Lower lobe of right lung (tissue), 2 donors: ENCODE results near the gene TENM4. TPM values are rescaled to one million over a fixed set of nuclear protein-coding genes. Genes with fewer than 3 reads are reported as not detected.

ENCODE experiments used
- ATAC-seq, 2 donors: fragments of 200-7000 bp; cut with Tn5 transposase; one replicate each; pipeline ENCODE4 v1.9.1; 2020 to 2022; ENCODE audit warnings: mild to moderate bottlenecking in 2 of 2, moderate library complexity in 2 of 2
- DNase-seq: peaks from one replicate; pipeline ENCODE4 v3.0.0-alpha.2; 2020
- H3K27ac ChIP-seq: fragments of 200-600 bp; one replicate; pipeline ENCODE4 v1.8.0; 2022
- H3K27me3 ChIP-seq: fragments of 200-600 bp; one replicate; pipeline ENCODE4 v1.8.0; 2022; ENCODE audit warnings: low read depth
- H3K36me3 ChIP-seq: fragments of 200-600 bp; one replicate; pipeline ENCODE4 v1.8.0; 2022; ENCODE audit warnings: mild to moderate bottlenecking
- H3K4me1 ChIP-seq: fragments of 200-600 bp; one replicate; pipeline ENCODE4 v1.8.0; 2022
- H3K4me3 ChIP-seq: fragments of 200-600 bp; one replicate; pipeline ENCODE4 v1.8.0; 2022; ENCODE audit warnings: mild to moderate bottlenecking
- H3K9me3 ChIP-seq: fragments of 200-600 bp; one replicate; pipeline ENCODE4 v1.8.0; 2022
- intact Hi-C: fragments of 100-400 bp; cut with DNase I; formaldehyde crosslinking; loops from one replicate; pipeline ENCODE4 v1.11.0; 2022
- total RNA-seq: library from RNA; stranded (reverse); fragmentation: NEBNext Ultra II Directional; extraction: Animal tissue kit (Norgen Biotek cat#: 25700); gene quantifications from one replicate; pipeline ENCODE4 v1.2.1, GENCODE V29; 2021
- TF ChIP-seq, protein P1 (sequence below): fragments of 200-600 bp; IDR thresholded peaks from one replicate; pipeline ENCODE4 v1.8.0; 2022; ENCODE audit warnings: antibody characterized with exemption, mild to moderate bottlenecking
- donor health status: DM: no; HTN: yes; CAD: no; lungs with severe emphysema.

The TENM4 gene
- total RNA-seq, 1 donor from 2014 or later = 1.1 TPM

DNA sequence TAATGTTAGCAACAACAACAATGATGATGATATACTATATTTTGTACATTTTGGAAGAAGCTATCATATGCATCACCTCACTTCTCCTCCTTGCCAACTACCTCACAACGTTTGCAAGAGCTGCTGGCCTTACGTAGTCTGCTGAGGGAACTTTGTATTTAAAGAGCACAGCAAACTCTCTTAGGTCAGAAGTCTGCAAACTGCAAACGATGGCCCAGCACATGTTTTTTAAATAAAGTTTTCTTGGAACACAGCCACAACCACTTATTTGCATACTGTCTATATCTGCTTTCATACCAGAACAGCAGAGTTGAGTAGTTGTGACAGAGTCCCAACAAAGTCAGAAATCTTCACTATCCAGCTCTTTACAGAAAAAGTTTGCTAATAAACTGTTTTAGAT is 261.7 kb downstream of the TENM4 start:
- ATAC-seq = no peak
- no peak overlapping the region for H3K27ac ChIP-seq
- H3K9me3 ChIP-seq = no peaks in the 10 kb centered on the region
- H3K4me3 ChIP-seq = no peak overlapping the region
- no peaks in the 10 kb centered on the region for H3K4me1 ChIP-seq
- DNase-seq = no peak
- TF ChIP-seq, protein P1, sequence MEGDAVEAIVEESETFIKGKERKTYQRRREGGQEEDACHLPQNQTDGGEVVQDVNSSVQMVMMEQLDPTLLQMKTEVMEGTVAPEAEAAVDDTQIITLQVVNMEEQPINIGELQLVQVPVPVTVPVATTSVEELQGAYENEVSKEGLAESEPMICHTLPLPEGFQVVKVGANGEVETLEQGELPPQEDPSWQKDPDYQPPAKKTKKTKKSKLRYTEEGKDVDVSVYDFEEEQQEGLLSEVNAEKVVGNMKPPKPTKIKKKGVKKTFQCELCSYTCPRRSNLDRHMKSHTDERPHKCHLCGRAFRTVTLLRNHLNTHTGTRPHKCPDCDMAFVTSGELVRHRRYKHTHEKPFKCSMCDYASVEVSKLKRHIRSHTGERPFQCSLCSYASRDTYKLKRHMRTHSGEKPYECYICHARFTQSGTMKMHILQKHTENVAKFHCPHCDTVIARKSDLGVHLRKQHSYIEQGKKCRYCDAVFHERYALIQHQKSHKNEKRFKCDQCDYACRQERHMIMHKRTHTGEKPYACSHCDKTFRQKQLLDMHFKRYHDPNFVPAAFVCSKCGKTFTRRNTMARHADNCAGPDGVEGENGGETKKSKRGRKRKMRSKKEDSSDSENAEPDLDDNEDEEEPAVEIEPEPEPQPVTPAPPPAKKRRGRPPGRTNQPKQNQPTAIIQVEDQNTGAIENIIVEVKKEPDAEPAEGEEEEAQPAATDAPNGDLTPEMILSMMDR = no peak
- intact Hi-C loops = no loop called here
- H3K36me3 ChIP-seq = no peaks in the 10 kb centered on the region
- no peaks in the 10 kb centered on the region for H3K27me3 ChIP-seq

DNA sequence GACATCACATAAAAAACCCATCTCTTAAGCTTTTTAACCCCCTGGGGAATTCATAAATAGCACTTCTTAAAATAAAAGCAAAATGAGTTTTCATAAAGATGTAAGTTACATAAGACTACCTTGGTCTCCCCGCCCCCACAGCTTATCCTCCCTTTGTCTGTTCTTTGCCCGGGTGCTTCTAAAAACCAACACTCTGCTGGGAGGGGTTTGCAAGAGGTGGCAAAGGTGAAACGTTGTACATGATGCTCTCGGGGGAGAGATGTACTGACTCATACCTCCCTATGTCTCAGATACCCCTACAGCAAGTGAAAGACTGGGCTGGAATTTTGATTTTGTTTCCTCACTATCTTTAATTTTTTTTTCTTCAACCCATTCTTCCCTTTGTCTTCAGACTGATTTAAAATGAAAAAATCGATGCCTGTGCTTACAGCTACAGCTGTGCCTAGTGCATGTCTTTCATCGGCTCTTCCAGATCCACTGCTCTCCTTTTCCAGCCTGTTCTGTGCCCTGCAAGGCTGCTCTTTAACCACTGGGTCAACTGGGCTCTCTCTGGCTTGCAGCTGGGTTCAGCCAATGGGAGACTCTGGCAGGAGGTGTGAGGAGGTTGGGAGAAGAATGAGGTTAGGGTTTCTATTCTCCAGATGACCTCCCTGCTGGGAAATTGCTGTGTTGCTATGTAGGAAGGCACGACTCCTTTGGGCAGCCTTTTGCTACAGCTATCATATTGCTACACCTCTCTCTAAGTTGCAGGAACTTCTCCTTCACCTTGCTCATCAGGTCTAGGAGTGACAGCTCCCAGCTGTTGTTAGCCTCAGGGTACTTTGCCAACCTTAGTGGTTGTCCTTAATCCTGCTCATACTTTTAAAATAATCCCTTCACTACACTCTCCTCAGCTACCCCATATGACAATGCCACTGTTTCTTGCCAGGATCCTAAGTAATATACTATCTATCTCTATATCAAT is 266.5 kb downstream of the TENM4 start:
- H3K4me1 ChIP-seq = no peaks in the 10 kb centered on the region
- DNase-seq (no peak), ATAC-seq (no peak)
- no peak overlapping the region for H3K27ac ChIP-seq
- no peak overlapping the region for H3K4me3 ChIP-seq
- TF ChIP-seq, protein P1 = no peak
- no peaks in the 10 kb centered on the region for H3K36me3 ChIP-seq
- intact Hi-C loops = no loop called here
- no peaks in the 10 kb centered on the region for H3K9me3 ChIP-seq
- H3K27me3 ChIP-seq = no peaks in the 10 kb centered on the region

DNA sequence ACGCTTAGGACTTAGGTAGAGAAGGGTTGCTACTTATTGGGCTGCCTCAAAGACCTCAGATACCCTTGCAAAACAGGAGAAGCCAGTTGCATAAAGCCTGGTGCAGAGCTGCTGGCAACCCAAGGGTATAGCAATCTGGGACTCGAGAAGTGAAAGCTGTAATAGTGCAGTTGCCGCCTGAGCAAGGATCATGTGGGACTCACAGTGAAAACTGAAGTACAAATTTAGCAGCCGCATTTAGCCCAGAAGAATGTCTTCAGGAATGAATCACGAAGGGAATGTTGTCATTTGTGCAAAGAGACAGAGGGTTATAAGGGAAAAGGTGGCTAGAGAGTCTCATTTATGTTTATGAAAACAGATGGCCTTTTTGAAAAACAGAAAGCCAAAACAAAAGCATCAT is 267.2 kb downstream of the TENM4 start:
- TF ChIP-seq, protein P1 = no peak
- DNase-seq = no peak
- Histone ChIP-seq H3K9me3 (no peaks in the 10 kb centered on the region), H3K4me1 (no peaks in the 10 kb centered on the region), H3K27ac (no peak overlapping the region), H3K27me3 (no peaks in the 10 kb centered on the region), H3K36me3 (no peaks in the 10 kb centered on the region), H3K4me3 (no peak overlapping the region)
- ATAC-seq = peak in 1 of 2 donors; percentile 44
- intact Hi-C loops = no loop called here

DNA sequence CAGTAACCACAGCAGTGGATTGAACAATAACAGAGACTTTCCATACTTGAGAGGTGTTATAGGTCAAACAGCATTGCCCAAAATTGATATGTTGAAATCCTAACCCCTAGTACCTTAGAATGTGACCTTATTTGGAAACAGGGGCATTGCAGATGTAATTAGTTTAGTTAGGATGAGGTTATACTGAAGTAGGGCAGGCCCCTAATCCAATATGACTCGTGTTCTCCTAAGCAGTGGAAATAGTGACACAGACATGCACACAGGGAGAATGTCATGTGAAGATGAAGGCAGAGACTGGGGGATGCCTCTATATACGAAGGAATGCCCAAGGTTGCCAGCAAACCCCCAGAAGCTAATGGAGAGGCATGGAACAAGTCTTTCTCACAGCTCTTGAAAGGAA is 270.5 kb downstream of the TENM4 start:
- ATAC-seq (no peak), DNase-seq (no peak)
- Histone ChIP-seq H3K36me3 (no peaks in the 10 kb centered on the region), H3K27me3 (no peaks in the 10 kb centered on the region), H3K9me3 (no peaks in the 10 kb centered on the region), H3K4me1 (no peaks in the 10 kb centered on the region), H3K27ac (no peak overlapping the region), H3K4me3 (no peak overlapping the region)
- TF ChIP-seq, protein P1 = no peak
- intact Hi-C loops = no loop called here

DNA sequence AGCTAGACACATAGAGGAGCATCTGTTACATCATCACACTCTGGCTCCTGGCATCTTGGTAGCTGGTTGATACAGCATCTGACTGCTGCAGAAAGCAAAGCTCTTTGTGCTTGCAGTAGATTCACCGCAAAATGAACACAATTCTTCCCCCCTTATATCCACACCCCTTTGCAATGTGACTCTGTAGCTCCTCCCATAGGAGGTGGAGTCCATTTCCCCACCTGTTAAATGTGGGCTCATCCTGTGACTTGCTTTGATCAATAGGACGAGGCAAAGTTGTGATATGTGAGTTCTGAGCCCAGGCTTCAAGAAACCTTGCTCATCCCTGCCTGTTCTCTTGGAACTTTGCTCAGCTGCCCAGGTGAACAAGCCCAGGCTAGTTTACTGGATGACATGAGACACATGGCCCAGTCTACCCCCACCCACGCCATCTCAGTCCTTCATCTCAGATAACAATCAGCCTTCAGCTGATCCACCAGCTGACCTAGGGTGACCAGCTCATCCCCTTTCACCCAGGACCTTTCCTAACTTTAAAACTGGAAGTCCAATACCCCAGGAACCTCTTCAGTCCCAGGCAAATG is 272.2 kb downstream of the TENM4 start:
- DNase-seq = no peak
- intact Hi-C loops = no loop called here
- Histone ChIP-seq H3K27ac (no peak overlapping the region), H3K9me3 (no peaks in the 10 kb centered on the region), H3K27me3 (no peaks in the 10 kb centered on the region), H3K36me3 (no peaks in the 10 kb centered on the region), H3K4me1 (no peaks in the 10 kb centered on the region), H3K4me3 (no peak overlapping the region)
- TF ChIP-seq, protein P1 = no peak
- ATAC-seq = no peak
